HG02885 (cell line): Measurements from ENCODE around the gene PEMT.

Experiments used
- ATAC-seq: cut with Tn5 transposase; IDR thresholded peaks from one replicate; pipeline ENCODE4 v1.9.1; 2021; ENCODE audit warnings: mild to moderate bottlenecking; ENCODE audit not compliant: unreplicated experiment, poor library complexity

The PEMT gene

GRCh38 chr17:17572010-17572785 lies 19.3 kb downstream of the PEMT start:
- ATAC-seq: no peak

GRCh38 chr17:17570798-17571716 lies 20.5 kb downstream of the PEMT start:
- no peak for ATAC-seq

GRCh38 chr17:17570140-17570797 lies 21.2 kb downstream of the PEMT start:
- no peak for ATAC-seq

GRCh38 chr17:17569691-17570090 lies 21.8 kb downstream of the PEMT start:
- no peak for ATAC-seq

GRCh38 chr17:17568772-17569195 lies 22.7 kb downstream of the PEMT start:
- no peak for ATAC-seq

GRCh38 chr17:17567631-17568030 lies 23.9 kb downstream of the PEMT start:
- ATAC-seq: no peak

GRCh38 chr17:17566896-17567513 lies 24.5 kb downstream of the PEMT start:
- ATAC-seq: no peak

GRCh38 chr17:17565471-17566339 lies 25.8 kb downstream of the PEMT start:
- ATAC-seq: no peak

- no peak for ATAC-seq
Observed at GRCh38 chr17:17564896-17565295, 26.6 kb downstream of the PEMT start.

- ATAC-seq: no peak
Observed at GRCh38 chr17:17564323-17564722, 27.2 kb downstream of the PEMT start.

- ATAC-seq: no peak
Observed at GRCh38 chr17:17563530-17563929, 28.0 kb downstream of the PEMT start.

- ATAC-seq: no peak
Observed at GRCh38 chr17:17562146-17562511, 29.4 kb downstream of the PEMT start.

GRCh38 chr17:17561408-17562145 lies 29.9 kb downstream of the PEMT start:
- ATAC-seq: no peak

- ATAC-seq: no peak
Observed at GRCh38 chr17:17560975-17561374, 30.5 kb downstream of the PEMT start.

- no peak for ATAC-seq
Observed at GRCh38 chr17:17560167-17560566, 31.3 kb downstream of the PEMT start.

- ATAC-seq: no peak
Observed at GRCh38 chr17:17559164-17559563, 32.3 kb downstream of the PEMT start.

- no peak for ATAC-seq
Observed at GRCh38 chr17:17558431-17558830, 33.1 kb downstream of the PEMT start.

- no peak for ATAC-seq
Observed at GRCh38 chr17:17557796-17558195, 33.7 kb downstream of the PEMT start.

- ATAC-seq: no peak
Observed at GRCh38 chr17:17556671-17557070, 34.8 kb downstream of the PEMT start.
